CD4-positive, alpha-beta T cell treated with Interleukin-4 for 1 hour (primary cell): ENCODE measurements around the gene TCF7L2.

ENCODE experiments used
- DNase-seq, 2 donors: peaks; one replicate each; pipeline ENCODE4 v3.0.0-alpha.2; 2020 to 2022

The TCF7L2 gene

DNA sequence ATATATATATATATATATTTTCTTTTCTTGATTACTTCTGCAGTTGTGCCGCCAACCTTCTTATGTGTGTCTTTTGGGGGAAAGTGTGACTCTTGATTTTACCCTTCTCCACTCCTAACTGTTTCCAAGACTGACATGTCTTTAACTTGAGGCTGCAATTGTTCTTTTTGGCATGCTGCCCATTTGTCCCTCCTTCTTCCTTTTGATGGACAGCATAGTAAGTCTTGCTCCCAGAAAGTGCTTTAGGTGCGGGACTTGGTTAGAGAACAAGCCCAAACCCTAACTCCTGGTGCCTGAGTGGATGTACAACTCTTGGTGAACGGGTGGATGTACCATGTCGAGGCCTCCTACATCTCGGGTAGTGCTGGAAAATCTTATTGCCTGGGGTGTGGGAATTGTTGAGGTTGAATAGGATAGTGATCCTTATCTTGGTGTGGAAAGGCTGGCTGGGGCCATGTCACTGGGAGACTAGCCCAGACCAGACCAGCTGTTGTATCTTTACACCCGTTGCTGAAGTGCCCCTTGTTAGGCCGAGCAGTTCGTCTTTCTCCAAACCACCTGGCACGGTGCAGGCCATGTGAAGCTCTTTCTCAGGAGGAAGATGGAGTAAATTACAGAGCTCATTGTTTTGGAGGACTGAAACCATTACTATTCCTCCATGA is 16.3 kb downstream of the TCF7L2 start:
- DNase-seq, result no peak

DNA sequence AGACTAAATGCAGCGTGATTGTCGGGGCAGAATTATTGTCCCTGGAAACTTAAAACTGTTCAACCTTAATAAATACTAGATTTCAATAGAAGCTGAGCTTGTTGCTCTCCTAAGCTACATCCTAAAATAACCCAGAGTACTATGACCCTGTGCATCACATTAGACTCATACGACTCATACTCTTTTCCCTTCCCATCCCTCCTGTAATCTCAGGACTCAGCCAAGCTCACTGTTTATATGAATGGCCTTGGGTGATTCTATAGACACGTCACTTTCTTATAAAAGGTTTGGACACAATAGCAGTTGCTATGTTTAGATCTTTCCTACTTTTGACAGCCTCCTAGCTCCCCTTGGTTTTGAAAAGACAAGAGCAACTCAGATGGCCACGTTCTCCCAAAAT is 17.2 kb downstream of the TCF7L2 start:
- DNase-seq, result no peak

DNA sequence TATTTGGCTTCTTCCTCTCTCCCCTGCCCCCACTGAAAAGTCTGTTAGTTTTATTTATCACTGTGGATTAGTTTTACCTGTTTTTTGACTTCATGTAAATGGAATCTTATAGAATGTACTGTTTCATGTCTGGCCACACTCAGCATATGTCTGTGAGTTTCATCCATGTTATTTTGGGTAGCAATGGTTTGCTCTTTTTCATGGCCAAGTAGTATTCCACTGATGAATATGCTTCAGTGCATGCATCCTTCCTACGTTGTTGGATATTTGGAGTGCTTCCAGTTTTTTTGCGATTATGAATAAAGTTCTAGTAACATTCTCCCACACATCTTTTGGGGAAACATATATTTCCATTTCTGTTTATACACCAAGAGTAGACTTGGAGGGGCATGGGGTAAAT is 19.1 kb downstream of the TCF7L2 start:
- DNase-seq, result no peak

DNA sequence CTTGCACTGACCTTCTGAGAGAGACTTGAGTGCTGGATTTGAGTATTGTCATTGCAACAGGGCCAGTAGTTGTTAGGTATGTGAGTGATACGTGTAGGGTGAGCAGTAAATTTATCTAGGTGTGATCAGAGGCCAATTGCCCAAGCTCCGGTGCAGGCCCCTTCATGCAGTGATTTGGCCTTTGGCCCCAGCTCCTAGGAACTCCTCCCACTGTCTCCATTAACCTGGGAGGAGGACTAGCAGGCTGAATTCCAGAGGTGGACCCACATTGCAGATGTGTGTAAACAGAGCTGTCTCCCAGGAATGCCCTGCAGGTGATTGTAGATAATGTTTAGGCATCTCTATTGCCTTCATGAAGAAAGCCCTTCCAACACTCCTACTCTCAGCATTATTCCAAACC is 19.5 kb downstream of the TCF7L2 start:
- no peak for DNase-seq

DNA sequence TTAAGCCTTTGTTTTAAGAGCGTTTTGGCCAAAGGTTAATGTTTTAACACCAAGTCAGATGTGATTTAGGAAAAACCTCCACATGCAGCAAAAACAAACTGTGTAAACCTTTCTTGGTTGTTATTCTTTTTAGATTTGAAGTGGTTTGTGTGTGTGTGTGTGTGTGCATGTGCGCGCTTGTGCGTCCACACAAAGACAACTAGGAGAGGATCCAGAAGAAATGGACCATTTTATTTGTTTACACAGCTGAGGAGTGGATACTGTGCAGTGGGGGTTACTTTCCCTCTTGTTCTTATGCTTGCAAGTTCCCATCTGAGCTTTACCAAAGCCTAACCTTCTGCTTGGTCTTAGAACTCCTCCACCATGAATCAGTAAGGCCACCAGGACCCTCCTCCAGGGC is 20.0 kb downstream of the TCF7L2 start:
- DNase-seq, result no peak

DNA sequence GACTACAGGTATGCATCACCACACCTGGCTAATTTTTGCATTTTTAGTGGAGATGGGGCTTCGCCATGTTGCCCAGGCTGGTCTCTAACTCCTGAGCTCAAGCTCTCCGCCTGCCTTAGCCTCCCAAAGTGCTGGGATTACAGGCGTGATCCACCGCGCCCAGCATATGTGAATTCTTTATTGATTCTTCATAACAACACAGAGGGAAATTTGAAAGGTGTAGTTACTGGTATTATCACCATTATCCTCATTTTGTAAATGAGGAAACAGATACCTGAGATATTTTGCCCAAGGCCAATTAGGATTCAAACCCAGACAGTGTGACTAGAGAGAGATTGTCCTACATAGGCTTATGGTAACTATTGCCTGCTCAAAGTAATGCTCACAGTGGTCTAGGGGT is 22.6 kb downstream of the TCF7L2 start:
- no peak for DNase-seq

DNA sequence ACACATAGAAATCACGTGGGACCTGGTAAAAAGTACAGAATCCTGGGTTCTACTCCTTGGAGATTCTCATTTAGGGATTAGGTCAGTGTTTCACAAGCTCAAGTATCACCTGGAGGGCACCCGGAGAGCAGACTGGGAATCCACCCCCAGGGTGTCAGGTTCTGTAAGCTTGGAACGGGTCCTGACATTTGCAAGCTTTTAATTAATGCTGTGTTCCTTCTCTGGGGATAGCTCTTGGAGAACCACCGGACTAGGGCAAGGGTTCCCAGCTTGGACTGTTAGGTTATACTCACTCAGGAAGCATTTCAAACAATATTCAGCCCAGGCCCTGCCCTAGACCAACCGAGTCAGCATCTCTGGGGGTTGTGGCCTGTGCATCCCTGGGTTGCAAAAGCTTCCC is 23.0 kb downstream of the TCF7L2 start:
- DNase-seq, result no peak

DNA sequence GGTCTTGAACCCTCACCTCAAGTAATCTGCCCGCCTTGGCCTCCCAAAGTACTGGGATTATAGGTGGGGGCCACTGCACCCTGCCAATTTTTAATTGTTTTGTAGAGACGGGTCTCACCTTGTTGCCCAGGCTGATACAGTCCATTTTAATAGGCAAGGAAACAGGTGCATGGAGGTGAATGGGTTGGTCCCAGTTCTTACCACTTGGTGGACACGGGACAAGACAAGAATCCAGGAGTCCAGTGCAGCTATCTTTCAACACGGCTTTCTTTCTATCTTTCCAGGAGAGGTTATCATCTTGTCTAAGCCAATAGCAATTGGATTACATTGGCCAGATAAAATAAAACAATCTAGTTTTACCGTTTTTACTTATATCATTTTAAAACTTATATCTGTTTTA is 23.8 kb downstream of the TCF7L2 start:
- no peak for DNase-seq

DNA sequence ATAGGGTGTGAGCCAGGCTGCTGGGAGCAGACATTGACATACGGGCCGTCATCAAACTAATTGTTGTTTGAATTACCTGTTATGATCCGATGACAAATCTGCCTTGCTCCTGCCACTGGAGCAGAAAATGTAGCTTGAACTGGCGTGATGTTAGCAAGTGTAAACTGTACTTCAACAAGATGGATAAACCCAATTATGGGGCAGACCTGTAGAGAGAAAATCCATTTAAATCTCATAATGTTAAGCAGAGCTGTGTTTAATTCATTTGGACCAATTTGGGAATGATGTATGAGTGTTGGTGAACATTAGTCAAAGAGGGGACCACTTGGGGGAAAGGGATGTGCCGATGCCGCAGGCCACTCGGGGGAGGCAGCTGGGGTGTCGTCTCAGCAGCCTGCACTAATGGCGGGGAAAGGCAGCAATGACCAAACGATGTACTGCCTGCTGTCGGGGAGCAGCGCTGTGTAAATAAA is 27.4 kb downstream of the TCF7L2 start:
- no peak for DNase-seq

DNA sequence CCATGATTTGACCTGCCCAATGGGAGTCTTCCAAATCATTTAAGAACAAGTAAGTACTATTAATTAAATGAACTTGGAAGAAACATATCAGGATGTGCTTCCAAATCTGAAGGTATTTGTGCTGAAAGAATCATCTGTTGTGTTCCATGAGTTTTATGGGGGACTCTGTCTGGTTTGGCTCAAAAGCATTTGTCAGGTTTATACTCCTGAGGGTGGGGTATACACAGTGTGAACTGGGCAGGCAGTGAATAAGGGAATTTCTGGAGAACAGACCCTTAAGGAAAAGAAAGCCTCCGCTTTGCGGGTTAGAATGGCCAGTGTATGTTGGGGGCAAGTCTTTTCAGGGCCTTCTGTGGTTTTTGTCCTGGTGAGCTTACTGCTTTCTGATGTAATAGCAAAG is 29.9 kb downstream of the TCF7L2 start:
- no peak for DNase-seq

DNA sequence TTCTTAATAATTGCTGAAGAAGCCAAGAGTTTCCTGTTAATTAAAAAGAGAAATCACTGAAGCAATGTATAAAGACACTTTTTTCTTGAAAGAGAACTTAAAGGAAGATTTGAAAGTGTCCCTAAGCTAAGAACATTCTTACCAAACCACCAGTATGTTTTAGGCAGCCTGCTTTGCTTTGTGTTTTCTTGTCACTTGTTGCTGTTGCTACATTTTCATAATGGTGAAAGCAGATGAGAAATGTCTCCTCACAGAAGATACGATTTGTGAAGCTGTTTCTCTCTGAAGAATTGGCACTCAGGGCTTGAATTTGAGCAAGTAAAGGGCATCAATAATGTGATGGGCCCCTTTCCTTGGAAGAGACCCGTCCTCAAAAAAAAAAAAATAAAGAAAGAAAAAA is 30.9 kb downstream of the TCF7L2 start:
- DNase-seq, result no peak

DNA sequence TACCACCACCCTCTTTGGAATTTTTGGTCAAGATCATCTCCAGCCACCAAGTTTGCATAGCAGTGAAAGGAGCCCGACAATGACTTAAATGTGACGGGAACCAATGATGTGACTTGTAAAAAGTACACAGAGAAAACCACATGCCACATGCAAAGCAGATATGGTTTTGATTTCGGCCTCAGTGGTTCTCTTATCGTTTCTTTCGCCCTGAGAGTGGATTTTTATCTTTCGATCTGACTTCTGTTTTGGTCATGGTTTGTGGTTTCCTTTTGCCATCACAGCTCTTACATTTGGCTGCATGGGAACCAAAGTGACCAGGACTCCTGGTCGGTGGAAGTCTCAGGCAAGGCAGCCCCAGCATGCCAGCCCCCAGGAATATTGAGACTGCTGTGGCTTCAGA is 31.5 kb downstream of the TCF7L2 start:
- peak in 1 of 2 donors; percentile 19 for DNase-seq

DNA sequence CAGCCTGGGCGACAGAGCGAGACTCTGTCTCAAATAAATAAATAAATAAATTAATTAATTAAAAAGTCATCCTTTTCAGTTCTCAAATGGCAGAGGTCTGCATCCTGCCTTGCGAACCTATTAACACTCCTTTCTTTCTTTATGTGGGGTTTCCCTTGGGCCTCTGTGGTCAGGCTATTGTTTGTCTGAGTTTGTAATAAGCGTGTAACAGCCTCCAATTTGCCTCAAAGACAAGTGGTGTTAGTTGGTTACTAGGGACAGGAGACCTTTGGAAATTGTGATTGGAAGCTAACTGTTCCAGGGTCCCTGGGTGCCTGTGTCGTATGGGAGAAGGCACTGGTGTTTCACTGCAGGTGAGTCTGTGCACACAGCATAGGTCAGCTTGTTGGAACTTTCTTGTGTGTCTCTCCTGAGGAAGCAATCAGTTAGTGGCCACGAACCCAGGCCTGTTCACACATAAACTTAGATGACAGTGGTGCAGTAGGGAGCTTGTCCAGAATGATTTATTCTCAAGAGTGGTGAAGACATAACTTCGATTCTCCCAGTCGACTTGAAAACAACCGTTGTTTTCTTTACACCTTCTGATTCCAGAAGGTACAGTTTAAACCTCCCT is 33.5 kb downstream of the TCF7L2 start:
- DNase-seq, result no peak

DNA sequence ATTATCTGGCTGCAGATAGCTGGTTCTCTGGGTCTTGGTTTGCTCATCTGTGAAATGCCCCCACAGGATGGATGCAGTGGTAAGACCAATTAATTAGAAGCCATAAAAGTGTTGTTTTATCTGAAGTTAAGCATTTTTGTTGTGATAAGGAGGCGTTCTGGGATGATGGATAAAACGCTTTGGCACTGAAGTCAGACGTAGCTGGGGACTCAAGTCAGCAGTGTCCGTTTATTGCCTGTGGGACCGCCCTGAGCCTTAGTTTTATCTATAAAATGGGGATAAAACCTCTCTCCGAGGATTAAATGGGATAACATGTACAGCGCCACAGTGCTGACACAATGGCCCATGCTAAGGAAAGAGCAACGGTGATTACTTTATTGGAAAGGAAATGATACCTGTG is 34.7 kb downstream of the TCF7L2 start:
- DNase-seq, result no peak

DNA sequence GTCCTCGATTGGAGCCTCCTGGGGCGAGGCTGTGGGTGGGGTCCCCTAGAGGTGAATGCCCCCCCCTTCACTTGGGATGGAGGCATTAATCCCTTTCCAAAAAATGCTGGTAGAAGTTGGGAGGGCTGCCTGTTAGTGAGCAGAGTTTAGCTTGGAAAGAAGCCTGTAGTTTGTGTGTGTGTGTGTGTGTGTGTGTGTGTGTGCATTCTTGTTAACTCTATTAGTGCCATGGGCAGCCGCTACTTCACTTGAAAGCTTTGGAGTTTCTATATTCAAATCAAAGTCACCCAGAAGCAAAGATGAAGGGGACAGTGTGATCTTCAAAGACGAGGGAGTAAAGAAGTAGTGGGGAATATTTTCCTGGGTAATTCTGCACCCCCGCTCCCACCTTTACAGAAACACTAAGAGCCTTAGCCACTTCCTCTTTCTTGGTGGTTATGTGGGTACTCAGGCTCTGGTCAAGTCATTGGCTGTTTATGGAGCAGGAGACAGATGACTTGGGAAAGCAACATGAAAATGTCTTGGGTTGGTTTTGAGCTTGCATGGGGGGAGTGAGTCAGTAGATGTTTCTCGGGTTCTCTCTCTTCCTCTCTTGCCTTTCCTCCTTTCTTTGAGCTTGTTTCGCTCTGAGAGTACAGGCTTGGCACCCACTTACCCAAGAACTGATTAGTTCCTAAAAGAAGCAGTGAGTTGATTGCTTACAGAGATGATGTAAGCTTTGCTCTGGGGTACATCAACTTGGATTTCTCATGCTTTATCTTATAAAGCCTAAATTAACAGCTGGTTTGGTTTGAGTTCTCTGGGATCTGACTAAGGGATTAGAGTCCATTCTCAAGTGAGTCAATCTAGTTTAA is 35.9 kb downstream of the TCF7L2 start:
- peak in 1 of 2 donors; percentile 11 for DNase-seq

DNA sequence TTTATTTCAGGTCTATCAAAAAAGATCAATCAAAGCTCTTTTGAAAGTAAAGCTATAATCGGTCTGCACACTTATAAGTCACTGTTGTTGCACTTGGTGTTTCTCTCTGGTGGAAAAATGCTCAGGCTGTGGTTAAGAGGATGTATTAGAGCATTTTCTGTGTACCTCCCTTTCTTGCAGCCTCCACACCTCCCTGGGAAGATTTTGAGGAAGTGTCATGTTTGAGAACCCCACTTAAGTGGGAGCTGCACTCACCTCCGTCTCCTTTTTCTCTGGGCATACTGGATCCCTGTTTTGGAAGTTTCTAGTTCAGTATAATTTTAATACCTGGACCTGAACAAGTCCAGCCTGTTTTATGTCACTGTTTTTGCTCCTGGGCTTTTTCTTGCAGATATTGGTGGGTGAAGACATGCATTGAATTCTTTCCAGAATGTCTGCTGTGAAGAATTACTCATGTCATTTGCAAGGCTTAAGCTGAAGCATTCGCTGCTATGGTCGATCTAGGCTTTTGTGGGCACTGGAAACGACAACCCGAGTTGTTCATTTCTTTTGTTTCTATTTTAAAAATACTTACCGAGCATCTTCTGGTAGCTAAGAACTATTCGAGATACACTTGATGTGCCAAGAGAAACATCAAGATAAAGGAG is 36.6 kb downstream of the TCF7L2 start:
- no peak for DNase-seq

DNA sequence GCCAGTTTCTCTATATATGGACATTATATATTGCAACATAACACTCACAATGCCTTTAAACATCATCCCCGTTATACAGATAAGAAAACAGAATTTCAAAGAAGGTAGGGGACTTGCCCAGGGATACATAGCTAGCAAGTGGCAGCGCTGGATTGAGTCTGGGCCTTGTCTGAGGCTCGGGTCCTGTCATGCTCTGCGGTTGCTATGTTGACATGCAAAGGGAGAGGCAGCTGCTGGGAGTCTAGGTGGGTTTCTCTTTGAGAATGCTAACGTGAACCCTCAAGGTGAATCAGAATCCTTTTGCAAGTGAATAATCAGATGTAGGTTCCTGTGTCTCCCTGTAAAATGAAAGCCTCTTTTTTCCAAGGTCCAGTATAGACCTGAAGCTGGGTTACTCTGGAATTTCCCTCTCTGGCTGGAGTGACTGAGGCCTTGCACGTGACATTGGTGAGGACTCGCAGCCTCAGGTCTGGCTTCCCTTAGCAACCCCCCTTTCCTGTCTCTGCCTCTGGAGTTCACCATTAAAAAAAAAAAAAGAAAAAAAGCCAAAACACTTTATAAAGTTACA is 38.9 kb downstream of the TCF7L2 start:
- no peak for DNase-seq

DNA sequence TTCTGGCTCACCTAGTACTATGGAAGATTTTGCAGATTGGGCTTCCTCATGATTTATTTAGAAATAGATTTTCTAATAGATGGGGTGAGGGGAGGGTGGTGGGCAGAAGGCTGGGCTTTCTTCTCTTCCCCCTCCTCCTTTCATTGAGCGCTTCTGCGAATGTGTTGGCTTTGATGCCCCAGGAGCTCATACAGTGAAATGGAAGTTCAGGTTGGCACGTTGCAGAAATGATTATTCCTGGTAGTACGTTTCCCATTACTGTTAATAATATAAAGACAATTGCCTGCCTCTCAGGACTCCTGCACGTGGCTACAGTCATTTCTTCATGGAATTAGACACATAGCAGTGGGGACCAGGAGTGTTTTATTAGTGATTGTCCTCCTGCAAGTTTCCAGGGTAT is 39.8 kb downstream of the TCF7L2 start:
- DNase-seq, result no peak

DNA sequence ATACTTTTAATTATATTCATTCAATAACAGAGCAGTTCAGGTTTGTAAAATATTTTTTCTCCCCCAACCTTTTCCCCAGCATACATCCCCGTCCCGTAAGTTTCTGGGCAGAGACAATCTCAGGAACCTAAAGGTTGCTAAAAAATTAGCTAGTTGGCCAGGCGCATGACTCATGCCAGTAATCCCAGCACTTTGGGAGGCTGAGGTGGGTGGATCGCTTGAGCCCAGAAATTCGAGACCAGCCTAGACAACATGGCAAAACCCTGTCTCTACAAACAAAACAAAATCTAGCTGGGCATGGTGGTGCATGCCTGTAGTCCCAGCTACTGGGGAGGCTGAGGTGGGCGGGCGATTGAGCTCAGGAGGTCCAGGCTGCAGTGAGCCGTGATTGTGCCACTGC is 40.2 kb downstream of the TCF7L2 start:
- DNase-seq, result no peak

DNA sequence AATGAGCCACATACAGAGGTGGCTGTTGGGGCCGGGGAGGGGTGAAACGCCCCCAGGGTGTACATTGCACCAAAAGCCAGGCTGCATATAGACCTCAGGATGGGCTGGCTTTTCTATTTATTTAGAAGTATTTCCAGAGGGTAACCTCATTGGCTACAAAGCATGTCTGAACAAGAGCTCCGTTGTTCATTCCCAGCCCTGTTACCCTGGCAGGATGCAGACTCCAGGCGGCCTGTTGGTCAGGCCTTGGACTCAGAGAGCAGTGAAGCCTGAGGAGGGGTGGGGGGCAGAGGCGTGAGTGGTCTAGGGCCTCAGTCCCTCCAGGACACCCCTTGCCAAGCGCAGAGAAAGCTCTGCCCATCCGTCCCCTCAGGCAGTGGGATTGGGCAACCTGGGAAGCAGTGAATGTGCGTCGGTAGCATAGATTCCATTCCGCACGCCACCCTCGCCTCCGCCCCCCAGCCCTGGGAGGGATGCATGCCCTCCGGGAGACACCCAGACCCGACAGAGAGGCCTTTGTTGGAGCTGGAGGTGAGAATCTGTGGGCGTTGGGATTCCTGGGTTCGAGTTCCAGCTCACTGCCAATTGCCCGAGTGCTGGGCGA is 41.9 kb downstream of the TCF7L2 start:
- DNase-seq, result no peak

DNA sequence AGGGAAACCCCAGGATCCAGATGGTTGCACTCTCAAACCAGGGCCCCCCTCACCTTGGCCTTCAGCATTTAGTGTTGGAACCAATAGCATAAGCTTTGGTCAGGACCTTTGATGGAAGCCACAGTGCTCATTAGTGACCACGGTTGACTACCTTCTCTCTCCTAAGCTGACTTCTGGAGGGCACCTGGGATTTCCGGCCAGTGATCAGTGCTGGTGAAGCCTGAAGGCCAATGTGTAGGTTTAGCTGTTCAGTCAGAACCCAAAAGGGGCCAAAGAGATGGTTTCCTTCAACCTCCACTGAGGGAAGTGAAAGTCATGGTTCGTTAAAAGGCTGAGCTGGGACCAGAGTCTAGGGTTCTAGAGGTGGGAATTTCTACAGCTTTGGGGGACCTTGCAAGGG is 46.4 kb downstream of the TCF7L2 start:
- DNase-seq, result no peak

DNA sequence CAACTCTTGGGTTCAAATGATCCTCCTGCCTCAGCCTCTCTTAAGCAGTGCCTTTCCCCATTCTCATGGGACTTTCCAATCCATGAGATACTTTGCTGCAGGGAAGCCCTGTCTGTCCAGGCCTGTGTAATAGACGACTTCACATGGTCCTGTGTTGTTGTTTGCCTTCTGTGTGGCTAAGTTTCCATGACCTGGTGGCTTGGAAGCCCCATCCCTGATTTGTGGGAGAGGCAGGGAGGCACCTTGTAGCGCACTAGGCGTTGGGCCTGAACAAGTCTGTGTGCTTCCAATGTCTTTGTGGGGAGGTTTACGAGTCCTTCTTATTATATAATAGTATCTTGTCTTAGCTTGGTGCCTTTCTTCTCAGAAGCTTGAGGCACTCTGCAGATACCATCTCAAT is 49.1 kb downstream of the TCF7L2 start:
- no peak for DNase-seq

DNA sequence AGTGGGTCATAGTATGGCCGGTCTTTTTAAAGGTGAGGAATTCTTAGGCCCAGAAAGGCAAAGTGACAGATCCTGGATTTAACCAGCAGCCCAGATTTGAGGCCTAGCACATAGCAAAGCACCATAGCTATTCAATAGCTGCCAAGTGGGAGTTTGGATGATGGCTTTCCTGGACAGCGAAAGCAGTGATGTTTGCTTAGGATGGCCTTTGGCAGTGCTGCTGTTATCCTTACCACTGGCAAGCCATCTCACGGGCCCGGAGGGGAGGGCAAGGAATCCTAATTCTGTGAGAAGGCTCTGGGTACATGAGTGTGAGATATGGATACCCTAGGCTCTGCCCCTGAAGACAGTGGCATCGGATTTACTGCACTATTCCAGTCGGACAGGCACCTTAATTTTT is 50.4 kb downstream of the TCF7L2 start:
- no peak for DNase-seq
